CD4-positive, alpha-beta T cell treated with Interleukin-4 for 1 hour (primary cell): ENCODE results near the gene UQCR11.

Experiments used
- DNase-seq, 2 donors: peaks; one replicate each; pipeline ENCODE4 v3.0.0-alpha.2; 2020 to 2022

UQCR11 gene

GRCh38 chr19:1585243-1585580, 20.1 kb downstream of the UQCR11 start:
- DNase-seq, result no peak

GRCh38 chr19:1584500-1585242, 20.6 kb downstream of the UQCR11 start:
- DNase-seq, result no peak

GRCh38 chr19:1582201-1582600, 23.1 kb downstream of the UQCR11 start:
- DNase-seq, result no peak

GRCh38 chr19:1580957-1581356, 24.3 kb downstream of the UQCR11 start:
- no peak for DNase-seq

- DNase-seq, result no peak
Measured at GRCh38 chr19:1580382-1580781, 24.9 kb downstream of the UQCR11 start.

GRCh38 chr19:1579222-1579621, 26.0 kb downstream of the UQCR11 start:
- DNase-seq, result no peak

- no peak for DNase-seq
Measured at GRCh38 chr19:1577929-1578618, 27.2 kb downstream of the UQCR11 start.

- no peak for DNase-seq
Measured at GRCh38 chr19:1577090-1577928, 28.0 kb downstream of the UQCR11 start.

GRCh38 chr19:1576242-1577089, 28.8 kb downstream of the UQCR11 start:
- no peak for DNase-seq

- DNase-seq, result no peak
Measured at GRCh38 chr19:1575323-1576241, 29.7 kb downstream of the UQCR11 start.

GRCh38 chr19:1574354-1575136, 30.7 kb downstream of the UQCR11 start:
- no peak for DNase-seq

GRCh38 chr19:1572795-1573194, 32.5 kb downstream of the UQCR11 start:
- no peak for DNase-seq

GRCh38 chr19:1571358-1571757, 33.9 kb downstream of the UQCR11 start:
- no peak for DNase-seq

- no peak for DNase-seq
Measured at GRCh38 chr19:1570836-1571235, 34.4 kb downstream of the UQCR11 start.

- no peak for DNase-seq
Measured at GRCh38 chr19:1569997-1570396, 35.3 kb downstream of the UQCR11 start.

GRCh38 chr19:1568320-1569019, 36.8 kb downstream of the UQCR11 start, which contains the start of gene MEX3D:
Gene MEX3D (minus strand): TSS chr19:1568325. CDS start chr19:1568058, 267 bp downstream.
- DNase-seq, result peak; percentile 79 to 81

GRCh38 chr19:1567848-1568227, 37.4 kb downstream of the UQCR11 start:
- no peak for DNase-seq

- peak in 1 of 2 donors; percentile 9 for DNase-seq
Measured at GRCh38 chr19:1567116-1567847, 38.0 kb downstream of the UQCR11 start.

GRCh38 chr19:1566392-1567115, 38.7 kb downstream of the UQCR11 start:
- no peak for DNase-seq
